Activated naive CD4-positive, alpha-beta T cell treated with Interleukin-2 at 50 U/mL for 16 hours (primary cell): ENCODE results near the gene DMTF1.
"Not testable (repeated sequence)": the region's sequence is repeated elsewhere in the genome, so short reads cannot be mapped to it uniquely, and the experiment has no call there.

ENCODE experiments used
- DNase-seq: peaks from one replicate; pipeline ENCODE4 v3.0.0-alpha.2; 2020

The DMTF1 gene

DNA sequence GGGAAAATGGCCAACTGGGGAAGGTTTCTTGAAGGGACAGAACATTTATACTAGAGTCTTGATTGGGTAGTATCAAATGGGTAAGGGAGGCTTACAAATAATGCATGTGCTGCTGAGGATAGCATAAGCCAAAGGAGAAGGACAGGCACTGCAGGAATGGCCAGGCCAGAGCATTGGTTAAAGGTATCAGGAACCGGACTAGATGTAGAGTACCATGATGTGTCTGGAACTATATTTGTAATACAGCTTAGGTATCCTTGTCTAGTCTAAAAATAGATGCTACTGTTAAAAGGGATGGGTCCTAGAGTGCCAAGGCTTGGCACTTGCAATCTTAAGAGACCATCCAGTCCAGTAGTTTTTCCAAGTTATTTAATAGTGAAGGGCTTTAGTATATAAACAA is 47.0 kb downstream of the DMTF1 start:
- DNase-seq, result no peak

DNA sequence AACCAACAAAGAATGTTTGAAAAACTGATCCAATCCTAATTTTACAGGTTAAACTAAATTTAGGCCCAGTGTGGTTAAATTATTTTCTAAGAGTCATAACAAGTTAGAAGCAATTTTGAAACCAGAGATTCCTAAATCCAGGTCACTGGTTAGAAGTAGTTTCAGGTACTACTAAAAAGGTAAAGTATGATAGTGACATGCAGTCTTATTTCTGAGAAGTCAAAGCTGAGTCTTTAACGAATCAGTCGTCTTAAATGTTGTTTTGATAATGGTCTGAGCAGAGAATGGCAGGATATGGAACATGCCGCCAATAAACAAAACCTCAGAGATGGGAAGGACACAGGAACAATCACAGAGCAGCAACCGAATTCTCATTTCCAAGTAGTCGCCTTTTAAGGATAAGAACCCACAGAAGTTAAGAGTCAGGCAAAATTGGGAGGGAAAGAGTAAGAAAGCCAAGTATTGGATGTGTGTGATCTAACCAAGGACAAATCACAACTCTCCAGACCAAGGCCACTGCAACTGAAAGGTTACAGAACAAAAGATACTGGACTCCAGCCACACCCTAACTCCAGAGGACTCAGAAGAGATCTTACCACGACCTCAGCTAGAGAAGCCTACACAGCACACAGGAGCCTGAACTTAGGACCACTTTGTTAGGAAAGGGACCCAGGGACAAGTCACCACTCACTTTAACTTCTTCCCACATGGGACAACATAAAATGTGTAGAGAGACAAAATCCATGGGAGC is 47.6 kb downstream of the DMTF1 start:
- no peak for DNase-seq

DNA sequence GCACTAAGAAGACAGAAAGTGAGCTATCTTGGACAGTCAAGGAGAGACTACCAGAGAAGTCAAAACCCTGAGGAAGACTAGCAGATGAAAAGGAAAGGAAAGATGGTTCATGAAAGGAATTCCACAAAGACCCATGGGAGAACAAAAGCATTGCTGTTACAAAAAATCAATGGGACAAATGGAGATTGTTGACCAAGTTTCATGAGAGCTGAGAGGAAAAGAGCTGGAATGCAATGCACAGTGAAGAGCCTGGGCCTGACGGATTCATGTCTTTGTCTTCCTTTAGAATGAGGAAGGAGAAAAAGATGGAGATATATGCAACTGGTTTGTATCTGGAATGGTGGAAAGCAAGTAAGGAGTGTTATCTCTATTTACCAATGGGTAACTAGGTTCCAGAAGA is 50.0 kb downstream of the DMTF1 start:
- DNase-seq, result no peak

DNA sequence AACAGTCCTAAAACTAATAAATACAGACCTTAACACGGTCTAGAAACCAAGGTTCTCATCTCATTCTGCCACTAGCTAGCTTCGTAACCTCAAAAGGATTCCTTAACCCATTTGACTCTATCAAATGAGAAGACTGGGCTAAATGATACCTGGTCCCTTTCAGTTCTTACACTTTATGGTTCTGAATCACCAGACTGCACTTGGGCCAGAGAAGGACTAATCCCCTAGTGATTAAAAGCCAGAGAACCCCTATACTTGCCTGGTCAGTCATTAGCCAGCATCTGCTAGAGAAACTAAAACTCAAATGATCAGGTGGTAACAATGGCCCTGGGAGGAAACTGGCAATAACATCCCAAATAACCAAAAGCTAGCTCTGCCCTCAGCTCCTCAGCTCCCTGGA is 50.5 kb downstream of the DMTF1 start:
- DNase-seq, result no peak

DNA sequence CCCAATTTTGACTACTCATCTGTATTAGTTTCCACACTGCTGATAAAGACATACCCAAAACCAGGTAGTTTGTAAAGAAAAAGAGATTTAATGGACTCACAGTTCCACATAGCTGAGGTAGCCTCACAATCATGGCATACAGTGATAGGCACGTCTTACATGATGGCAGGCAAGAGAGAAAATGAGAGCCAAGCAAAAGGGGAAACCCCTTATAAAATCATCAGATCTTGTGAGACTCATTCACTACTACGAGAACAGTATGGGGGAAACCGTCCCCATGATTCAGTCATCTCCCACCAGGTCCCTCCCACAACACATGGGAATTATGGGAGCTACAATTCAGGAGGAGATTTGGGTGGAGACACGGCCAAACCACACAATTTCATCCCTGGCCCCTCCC is 51.7 kb downstream of the DMTF1 start:
- not testable (repeated sequence) for DNase-seq

DNA sequence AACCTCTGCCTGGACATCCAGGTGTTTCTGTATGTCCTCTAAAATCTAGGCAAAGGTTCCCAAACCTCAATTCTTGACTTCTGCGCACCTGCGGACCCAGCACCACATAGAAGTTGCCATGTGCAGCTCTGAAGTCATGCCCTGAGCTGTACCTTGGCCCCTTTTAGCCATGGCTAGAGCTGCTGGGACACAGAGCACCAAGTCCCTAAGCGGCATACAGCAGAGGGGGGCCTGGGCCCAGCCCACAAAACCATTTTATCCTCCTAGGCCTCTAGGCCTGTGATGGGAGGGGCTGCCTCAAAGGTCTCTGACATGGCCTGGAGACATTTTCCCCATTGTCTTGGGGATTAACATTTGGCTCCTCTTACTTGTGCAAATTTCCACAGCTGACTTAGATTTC is 52.7 kb downstream of the DMTF1 start:
- DNase-seq, result no peak

DNA sequence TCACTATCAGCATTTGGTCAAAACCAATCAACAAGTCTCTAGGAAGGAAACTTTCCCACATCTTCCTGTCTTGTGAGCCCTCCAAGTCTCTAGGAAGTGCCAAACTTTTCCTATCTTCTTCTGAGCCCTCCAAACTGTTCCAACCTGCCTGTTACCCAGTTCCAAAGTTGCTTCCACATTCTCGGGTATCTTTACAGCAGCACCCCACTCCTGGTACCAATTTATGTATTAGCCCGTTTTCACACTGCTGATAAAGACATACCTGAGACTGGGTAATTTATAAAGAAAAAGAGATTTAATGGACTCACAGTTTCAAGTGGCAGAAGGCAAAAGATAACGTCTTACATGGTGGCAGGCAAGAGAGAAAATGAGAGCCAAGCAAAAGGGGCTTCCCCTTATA is 53.4 kb downstream of the DMTF1 start:
- not testable (repeated sequence) for DNase-seq

DNA sequence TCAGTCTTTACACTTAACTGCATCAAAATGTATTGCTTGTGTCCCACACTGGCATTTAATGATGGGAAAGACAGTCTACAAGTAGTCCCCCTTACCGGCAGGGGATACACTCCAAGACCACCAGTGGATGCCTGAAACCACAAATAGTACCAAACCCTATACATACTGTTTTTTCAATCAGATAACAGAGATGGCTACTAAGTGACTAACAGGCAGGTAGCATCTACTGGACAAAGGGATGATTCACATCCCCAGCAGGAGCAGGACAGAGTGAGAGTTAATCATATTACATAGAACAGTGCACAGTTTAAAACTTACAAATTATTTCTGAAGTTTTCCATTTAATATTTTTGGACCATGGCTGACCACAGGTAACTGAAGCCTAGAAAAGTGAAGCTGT is 54.1 kb downstream of the DMTF1 start:
- DNase-seq, result no peak

DNA sequence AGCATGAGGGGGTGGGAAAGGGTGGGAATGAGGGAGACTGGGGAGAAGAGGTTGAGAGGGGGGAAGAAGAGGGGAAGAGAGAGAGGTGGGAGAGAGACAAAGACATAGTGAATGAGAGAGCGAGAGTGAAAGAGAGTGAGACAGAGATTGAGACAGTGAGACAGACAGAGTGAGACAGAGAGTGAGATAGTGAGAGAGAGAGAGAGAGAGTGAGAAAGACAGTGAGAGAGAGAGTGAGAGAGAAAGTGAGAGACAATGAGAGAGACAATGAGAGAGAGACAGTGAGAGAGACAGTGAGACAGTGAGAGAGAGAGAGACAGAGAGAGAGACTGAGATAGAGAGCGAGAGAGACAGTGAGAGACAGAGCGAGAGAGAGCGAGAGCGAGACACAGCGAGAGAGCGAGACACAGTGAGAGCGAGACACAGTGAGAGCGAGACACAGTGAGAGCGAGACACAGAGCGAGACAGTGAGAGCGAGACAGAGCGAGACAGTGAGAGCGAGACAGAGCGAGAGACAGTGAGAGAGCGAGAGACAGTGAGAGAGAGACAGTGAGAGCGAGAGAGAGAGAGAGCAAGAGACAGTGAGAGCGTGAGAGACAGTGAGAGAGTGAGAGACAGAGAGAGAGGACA is 57.2 kb downstream of the DMTF1 start:
- no peak for DNase-seq

DNA sequence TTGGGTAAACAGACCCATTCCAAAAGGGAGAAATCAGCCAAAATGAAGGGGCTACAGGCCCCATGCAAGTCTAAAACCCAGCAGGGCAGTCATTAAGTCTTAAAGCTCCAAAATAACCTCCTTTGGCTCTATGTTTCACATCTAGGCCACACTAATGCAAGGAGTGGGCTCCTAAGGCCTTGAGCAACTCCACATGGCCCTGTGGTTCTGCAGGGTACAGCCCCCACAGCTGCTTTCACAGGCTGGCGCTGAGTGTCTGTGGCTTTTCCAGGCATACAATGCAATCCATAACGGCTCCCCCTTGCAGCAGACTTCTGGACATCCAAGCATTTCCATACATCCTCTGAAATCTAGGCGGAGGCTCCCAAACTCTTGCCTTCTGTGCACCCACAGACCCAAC is 58.3 kb downstream of the DMTF1 start:
- no peak for DNase-seq

DNA sequence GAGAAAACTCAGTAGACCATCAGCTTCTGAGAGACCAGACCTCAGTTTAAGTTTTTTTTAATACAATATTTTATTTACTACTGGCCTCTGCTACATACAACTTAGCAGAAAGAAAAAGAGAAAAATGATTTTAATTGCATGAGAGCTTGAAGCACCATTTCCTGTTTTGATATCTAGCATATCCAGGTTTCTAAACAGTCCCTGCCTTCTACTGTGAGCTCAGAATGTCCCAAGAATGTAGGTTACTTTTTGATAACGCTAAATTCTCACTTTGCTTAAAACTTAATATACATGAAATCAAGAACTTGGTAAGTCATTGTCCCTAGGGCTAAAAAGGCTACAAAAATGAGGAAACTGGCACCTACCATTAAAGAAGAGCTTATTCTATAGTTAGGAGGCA is 60.2 kb downstream of the DMTF1 start:
- DNase-seq, result no peak

DNA sequence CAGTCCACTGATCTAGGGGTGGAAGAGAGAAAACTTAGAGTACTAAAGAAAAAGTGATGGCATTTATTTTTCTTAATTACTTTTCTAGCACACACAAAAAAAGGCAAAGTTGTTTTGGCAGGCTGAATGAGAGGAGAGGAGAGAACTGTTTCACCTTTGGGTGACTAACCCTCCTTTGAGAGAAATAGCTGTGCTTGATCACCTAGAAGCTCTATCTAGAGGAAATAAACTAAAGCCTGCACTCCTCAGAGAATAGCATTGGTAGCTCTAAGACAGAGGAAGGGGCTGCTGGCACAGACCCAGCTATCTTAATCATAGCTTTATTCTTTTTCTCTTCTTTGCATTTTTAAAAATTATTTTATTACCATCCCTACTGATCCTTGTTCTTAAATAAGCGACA is 61.0 kb downstream of the DMTF1 start:
- DNase-seq, result no peak

DNA sequence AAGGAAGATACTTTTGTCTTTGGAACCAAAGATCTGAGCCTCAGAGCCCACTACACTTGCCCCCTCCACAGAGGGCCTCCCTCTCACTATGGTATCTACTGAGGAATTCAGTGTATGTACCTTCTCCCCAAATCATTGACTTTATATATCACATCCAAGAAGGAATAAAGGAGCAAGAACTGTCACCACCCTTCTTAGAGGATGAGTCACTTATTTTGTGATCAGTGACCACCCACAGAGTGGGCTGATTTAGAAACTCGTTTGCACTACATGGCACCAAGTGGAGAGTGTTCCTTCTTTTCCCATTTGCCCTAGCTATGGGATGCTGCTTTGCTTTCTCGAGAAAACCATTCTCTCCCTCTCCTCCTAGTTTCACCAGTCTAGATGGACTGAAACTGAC is 61.6 kb downstream of the DMTF1 start:
- no peak for DNase-seq

DNA sequence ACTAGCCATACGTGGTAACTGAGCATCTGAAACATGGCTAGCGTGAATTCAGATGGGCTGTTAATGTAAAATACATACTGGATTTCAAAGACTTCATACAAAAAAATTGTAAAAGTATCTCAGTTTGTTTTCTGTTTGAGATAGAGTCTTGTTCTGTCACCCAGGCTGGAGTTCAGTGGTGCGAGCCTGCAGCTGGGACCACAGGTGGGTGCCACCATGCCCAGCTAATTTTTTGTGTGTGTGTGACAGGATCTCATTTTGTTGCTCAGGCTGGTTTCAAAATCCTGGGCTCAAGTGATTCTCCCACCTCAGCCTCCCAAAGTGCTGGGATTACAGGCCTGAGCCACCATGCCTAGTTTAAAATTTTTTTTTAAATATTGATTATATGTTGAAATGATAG is 62.8 kb downstream of the DMTF1 start:
- no peak for DNase-seq

DNA sequence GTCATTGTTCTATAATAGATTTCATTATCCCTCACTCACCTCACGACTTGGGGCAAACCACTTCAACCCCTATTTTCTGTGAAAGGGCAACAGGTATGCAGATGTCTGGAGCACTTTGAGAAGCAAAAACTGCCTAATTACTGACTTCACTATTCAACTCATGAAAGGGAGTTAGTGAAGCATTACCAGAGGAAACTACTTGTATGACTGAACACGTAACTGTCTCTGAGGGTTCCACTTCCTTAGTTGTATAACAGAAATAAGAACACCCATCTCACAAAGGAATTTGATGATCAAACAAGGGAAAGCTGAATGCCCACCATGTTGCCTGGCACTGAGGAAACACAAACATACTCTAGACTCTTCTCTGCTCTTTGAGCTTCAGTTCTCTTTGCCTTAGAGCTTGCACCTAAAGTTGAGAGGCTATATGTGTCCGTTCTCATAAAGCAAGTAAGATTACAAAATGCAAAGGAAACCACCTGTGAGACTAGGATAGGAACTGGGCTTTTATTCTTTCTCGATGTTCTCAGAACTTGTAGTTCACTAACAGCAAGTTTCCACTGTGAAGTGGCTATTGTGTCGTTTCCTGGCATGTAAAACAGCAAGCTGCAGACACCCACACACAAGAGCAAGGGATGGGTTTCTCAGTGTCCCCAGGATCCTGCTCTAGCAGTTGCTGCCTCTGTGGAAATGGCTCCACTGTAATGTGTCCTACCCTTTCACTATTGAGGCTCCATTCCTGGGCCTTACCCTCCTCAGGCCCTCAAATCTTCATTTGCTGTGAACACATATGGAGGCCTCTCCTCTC is 64.7 kb downstream of the DMTF1 start:
- peak; percentile 47 for DNase-seq

DNA sequence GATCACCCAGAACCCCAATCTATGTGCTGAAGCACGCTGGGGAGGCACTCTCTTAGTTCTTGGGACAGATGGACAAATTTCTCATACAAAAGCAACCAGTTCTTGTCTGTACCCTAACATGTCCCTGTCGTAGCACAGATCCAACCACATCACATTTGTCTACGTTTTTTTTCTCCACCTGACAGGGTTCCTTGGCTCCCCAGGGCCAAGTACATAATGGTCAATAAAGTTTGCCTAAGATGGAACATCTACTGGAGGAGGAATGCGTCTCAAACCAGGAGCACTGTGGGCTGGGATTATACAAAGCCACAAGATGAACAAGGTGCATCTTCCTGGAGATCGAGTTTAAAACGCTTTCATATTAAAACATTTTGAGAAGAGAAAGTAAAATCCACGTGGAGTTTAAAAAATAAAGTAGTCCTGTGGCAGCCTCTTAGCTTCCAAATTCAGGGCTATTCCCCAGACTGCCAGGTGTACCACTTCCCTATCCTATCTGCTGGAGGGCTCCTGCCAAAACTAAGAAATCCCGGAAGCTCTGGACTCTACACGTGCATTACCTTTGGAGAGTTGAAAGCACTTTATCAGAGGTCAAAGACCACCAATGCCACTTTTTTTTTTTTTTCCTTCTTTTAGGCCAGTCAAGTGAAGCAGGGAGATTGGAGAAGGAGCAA is 65.9 kb downstream of the DMTF1 start:
- no peak for DNase-seq

DNA sequence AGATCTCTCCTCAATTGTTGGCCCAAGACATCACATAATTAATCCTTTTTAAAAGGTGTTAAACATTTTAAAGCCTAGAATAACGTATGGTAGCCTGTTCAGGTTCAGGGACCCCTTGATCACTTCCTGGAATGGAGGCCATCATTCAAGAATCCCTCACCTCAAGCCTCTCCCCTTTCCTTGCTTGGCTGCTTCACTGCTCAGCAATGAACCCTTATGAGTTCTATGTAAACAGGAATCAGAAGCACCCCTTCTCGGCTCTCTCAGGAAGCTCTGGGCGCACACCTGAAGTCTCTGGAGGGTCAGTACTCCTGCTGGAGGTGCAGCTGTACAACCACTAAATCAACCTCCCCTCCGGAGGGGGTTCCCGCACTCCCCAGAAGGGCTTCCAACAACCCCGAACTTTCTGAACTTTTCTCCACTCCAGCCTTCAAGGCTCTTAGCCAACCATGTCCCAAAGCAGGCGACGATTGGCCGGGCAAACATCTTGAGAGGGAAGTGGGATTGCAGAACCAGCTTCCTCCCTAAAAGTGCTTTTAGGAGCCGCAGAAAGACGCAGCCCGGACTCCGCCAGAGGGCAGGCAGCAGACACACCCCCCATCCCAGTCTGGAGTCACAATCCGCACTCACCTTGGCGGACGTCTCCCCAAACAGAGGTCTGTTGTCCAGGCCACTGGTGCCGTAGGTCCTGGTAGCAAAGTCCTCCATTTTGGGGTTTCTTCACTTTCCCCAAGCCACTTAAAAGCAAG is 66.7 kb downstream of the DMTF1 start:
- peak; percentile 39 for DNase-seq

DNA sequence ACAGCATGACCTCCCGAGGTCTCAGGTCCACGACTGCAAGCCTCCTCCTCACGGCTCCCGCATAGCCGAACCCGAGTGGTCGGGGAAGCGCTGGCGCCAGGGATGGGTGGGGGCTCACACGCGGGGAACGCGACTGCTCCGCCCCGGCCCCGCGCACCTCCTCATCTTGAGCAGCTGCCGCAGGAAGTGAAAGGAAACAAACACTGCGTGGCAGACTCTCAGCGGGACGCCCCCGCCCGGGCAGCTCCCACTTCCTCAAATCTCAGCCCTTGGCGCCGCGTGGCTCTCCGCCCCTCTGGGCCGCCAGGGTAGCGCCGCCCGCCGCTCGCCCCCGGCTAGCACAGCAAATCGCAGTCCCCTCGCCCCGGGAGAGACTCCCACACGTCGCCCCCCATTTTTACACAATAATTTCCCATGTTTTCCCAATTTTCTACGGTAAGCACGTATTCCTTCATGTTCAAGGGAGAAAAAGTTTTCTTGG is 67.3 kb downstream of the DMTF1 start, which contains the start of gene TMEM243:
Gene TMEM243 (minus strand): TSS at position 188 of the 481 bp plus-strand sequence. CDS start 229 bp downstream, outside the sequence.
- DNase-seq, result peak; percentile 85

DNA sequence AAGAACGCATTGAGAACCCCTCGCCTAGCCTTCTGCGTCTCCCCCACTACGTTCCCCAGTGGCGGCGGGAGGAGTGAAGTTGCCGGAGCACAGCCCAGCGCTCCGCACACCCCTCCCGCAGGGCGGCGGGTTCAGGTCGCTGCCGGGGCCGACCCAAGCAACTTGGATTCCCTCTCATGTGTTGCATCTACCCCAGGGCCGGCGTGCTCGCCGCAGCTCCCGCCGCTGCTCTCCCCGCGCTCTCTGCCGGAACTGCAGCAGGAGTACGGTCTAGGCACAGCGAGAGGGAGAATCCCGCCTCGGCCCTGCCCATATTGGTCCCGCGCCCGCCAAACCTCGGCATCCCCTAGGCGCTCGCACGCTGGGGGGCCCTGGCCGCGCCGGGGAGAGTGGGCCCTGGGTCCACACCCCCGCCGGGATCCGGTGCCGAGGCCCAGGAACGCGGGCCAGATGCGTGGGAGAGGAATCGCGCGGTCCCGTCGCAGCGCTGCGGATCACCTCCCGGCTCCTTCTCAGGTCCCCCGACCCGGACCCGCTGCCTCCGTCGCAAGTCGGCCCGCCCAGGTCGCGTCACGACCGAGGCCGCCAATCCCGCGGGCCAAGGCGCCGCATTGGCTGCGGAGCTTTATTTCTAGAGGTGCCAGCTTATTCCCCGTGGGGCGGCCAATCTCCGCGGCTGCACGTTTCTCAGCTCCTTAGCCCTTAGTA is 67.9 kb downstream of the DMTF1 start:
- DNase-seq, result peak; percentile 85

DNA sequence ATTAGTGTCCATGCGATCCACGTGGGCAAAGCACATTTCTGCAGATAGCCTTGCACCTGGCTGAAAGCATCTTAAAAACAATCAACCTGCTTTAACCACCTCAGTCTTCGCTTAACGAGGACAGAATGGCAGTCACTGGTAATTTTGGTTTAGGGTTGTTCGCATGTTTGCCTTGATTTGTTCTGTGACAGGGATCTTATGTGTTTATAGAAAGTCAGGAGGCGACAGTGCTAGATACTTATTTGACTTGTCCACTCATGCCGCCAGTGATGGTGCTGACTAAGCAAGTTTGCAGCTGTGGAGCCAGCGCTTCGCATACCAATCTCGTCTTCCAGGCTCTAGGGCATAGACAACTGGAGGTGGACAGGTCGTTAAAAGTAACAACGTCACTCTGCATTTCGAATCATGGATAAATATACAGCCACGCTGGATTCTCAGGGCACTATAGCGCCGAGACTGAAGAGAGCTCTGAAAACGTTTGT is 68.5 kb downstream of the DMTF1 start:
- DNase-seq, result no peak

DNA sequence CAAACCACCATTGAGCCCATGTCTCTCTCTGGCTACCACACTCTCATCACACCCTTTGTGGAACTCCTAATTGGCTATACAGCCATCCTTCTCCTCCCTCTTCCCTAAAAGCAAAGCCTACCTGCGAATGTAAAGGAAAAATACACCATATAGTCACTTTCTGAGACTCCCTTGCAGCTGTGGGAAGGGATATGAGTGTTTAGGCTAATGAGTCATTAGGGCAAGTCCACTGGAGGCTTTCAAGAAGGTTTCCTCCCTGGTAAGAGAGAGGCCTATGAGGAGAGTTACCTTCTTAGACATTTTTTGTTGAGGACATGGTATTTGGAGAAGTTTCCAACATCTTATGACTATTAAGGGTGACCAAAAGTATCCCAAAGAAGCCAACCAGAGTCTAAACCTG is 71.4 kb downstream of the DMTF1 start:
- DNase-seq, result no peak

DNA sequence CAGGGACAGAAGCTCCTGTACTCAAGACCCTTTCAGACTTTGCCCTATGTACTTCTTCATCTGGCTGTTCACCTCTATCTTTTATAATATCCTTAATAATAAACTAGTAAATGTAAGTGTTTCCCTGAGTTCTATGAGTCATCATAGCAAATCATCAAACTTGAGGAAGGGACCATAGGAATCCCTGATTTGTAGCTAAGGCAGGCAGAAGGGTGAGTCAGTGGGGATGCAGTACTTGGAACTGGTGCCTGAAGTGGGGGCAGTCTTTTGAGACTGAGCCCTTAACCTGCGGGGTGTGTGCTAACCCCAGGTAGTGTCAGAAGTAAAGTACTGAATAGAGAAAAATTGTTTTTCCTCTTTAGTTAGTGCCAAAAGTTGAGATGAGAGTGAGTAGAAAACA is 73.4 kb downstream of the DMTF1 start:
- DNase-seq, result no peak
